HepG2 (cell line): ENCODE measurements around the gene SIK3. TPM values are rescaled to one million over a fixed set of nuclear protein-coding genes. Genes with fewer than 3 reads are reported as not detected.

Source experiments
- ATAD3A ChIP-seq: sonication (generic); formaldehyde crosslinking; IDR thresholded peaks from 2 replicates; pipeline ENCODE4 v1.4.0; 2020; ENCODE audit warnings: missing genetic modification reagents
- CBX5 ChIP-seq: sonication (generic); formaldehyde crosslinking; IDR thresholded peaks from 2 replicates; pipeline ENCODE4 v1.4.0; 2020; ENCODE audit warnings: missing genetic modification reagents, borderline replicate concordance
- CHCHD3 ChIP-seq: sonication (generic); formaldehyde crosslinking; IDR thresholded peaks from 2 replicates; pipeline ENCODE4 v1.8.0; 2022; ENCODE audit warnings: mild to moderate bottlenecking, missing genetic modification reagents, moderate library complexity
- GPN1 ChIP-seq: sonication (generic); formaldehyde crosslinking; IDR thresholded peaks from 2 replicates; pipeline ENCODE4 v1.5.1; 2020; ENCODE audit warnings: missing genetic modification reagents, borderline replicate concordance
- JUND ChIP-seq: sonication (generic); formaldehyde crosslinking; IDR thresholded peaks from 2 replicates; pipeline ENCODE4 v1.8.0; 2022; ENCODE audit warnings: mild to moderate bottlenecking, missing genetic modification reagents
- KLF12 ChIP-seq: sonication (generic); formaldehyde crosslinking; IDR thresholded peaks from 2 replicates; pipeline ENCODE4 v1.4.0; 2020; ENCODE audit warnings: missing genetic modification reagents, borderline replicate concordance
- MTA3 ChIP-seq: sonication (generic); formaldehyde crosslinking; IDR thresholded peaks from 2 replicates; pipeline ENCODE4 v1.4.0; 2020; ENCODE audit warnings: missing genetic modification reagents
- NCOA5 ChIP-seq: sonication (generic); formaldehyde crosslinking; IDR thresholded peaks from 2 replicates; pipeline ENCODE4 v1.4.0; 2020; ENCODE audit warnings: missing genetic modification reagents
- SAFB2 ChIP-seq: sonication (generic); formaldehyde crosslinking; IDR thresholded peaks from 2 replicates; pipeline ENCODE4 v1.5.1; 2020; ENCODE audit warnings: missing genetic modification reagents, low read depth, mild to moderate bottlenecking, borderline replicate concordance
- SNAPC4 ChIP-seq: sonication (generic); formaldehyde crosslinking; IDR thresholded peaks from 2 replicates; pipeline ENCODE4 v1.4.0; 2020; ENCODE audit warnings: mild to moderate bottlenecking, missing genetic modification reagents
- ZBTB21 ChIP-seq: sonication (generic); formaldehyde crosslinking; IDR thresholded peaks from 2 replicates; pipeline ENCODE4 v1.4.0; 2020; ENCODE audit warnings: missing genetic modification reagents
- ZNF558 ChIP-seq: sonication (generic); formaldehyde crosslinking; IDR thresholded peaks from 2 replicates; pipeline ENCODE4 v1.9.0; 2022; ENCODE audit warnings: mild to moderate bottlenecking, missing genetic modification reagents, borderline replicate concordance
- ZNF563 ChIP-seq: sonication (generic); formaldehyde crosslinking; IDR thresholded peaks from 2 replicates; pipeline ENCODE4 v1.8.0; 2022; ENCODE audit warnings: mild to moderate bottlenecking, moderate library complexity, missing genetic modification reagents
- polyA plus RNA-seq, 8 experiments: library from polyadenylated mRNA; depleted of rRNA in 3 of 8; stranded (reverse) in 7 of 8; unstranded in 1 of 8; fragments of >200 nt; fragmentation: Illumina TruSeq in 4 of 8; extraction: Trizol in 4 of 8; gene quantifications; 2 replicates each; pipeline versions ENCODE4 v1.2.1 to v1.2.3, GENCODE V29; 2011 to 2016; ENCODE audit warnings: low read depth in 4 of 8, missing spikeins in 1 of 8, mixed read lengths in 1 of 8; ENCODE audit not compliant: insufficient read depth in 1 of 8
- total RNA-seq, 5 experiments: library from RNA; depleted of rRNA; stranded (reverse); fragments of >200 nt; fragmentation: Illumina TruSeq; extraction: Trizol; gene quantifications; 2 replicates each; pipeline ENCODE4 v1.2.3, GENCODE V29; 2016; ENCODE audit warnings: low read depth in 1 of 5
- TF ChIP-seq, protein P1 (sequence below): sonication (generic); formaldehyde crosslinking; IDR thresholded peaks from 2 replicates; pipeline ENCODE4 v1.9.0; 2021; ENCODE audit warnings: missing genetic modification reagents, borderline replicate concordance
- TF ChIP-seq, protein P2 (sequence below): sonication (generic); formaldehyde crosslinking; IDR thresholded peaks from 2 replicates; pipeline ENCODE4 v1.5.1; 2020; ENCODE audit warnings: missing genetic modification reagents, mild to moderate bottlenecking, borderline replicate concordance
- TF ChIP-seq, protein P3 (sequence below): sonication (generic); formaldehyde crosslinking; IDR thresholded peaks from 2 replicates; pipeline ENCODE4; 2020; ENCODE audit warnings: missing genetic modification reagents, mild to moderate bottlenecking, borderline replicate concordance

SIK3 gene
- total and polyA plus RNA-seq, 2 of the 13 experiments (the other 11 are each of a cell fraction or from before 2014, with no cell fraction given), result 5.7 to 9.8 TPM

GRCh38 chr11:116826751-116827431 lies 271.3 kb downstream of the SIK3 start (continued):
- TF ChIP-seq, protein P1, sequence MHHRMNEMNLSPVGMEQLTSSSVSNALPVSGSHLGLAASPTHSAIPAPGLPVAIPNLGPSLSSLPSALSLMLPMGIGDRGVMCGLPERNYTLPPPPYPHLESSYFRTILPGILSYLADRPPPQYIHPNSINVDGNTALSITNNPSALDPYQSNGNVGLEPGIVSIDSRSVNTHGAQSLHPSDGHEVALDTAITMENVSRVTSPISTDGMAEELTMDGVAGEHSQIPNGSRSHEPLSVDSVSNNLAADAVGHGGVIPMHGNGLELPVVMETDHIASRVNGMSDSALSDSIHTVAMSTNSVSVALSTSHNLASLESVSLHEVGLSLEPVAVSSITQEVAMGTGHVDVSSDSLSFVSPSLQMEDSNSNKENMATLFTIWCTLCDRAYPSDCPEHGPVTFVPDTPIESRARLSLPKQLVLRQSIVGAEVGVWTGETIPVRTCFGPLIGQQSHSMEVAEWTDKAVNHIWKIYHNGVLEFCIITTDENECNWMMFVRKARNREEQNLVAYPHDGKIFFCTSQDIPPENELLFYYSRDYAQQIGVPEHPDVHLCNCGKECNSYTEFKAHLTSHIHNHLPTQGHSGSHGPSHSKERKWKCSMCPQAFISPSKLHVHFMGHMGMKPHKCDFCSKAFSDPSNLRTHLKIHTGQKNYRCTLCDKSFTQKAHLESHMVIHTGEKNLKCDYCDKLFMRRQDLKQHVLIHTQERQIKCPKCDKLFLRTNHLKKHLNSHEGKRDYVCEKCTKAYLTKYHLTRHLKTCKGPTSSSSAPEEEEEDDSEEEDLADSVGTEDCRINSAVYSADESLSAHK (CRISPR knock-in tag), result no peak
- TF ChIP-seq CHCHD3 (CRISPR knock-in tag) (no peak), KLF12 (CRISPR knock-in tag) (peak; percentile 93; the same call in 1 of the 2 replicates), NCOA5 (no peak), SAFB2 (CRISPR knock-in tag) (no peak; the same call in 1 of the 2 replicates), SNAPC4 (CRISPR knock-in tag) (peak; percentile 86; the same call in 1 of the 2 replicates), ZNF558 (CRISPR knock-in tag) (0 out of 2 replicates have a peak, but pooled peaks have one; percentile 52), JUND (CRISPR knock-in tag) (no peak), GPN1 (CRISPR knock-in tag) (no peak), MTA3 (no peak), ZBTB21 (CRISPR knock-in tag) (no peak), CBX5 (CRISPR knock-in tag) (peak; percentile 24; the same call in 1 of the 2 replicates), ZNF563 (no peak), ATAD3A (CRISPR knock-in tag) (no peak)
- TF ChIP-seq, protein P2, sequence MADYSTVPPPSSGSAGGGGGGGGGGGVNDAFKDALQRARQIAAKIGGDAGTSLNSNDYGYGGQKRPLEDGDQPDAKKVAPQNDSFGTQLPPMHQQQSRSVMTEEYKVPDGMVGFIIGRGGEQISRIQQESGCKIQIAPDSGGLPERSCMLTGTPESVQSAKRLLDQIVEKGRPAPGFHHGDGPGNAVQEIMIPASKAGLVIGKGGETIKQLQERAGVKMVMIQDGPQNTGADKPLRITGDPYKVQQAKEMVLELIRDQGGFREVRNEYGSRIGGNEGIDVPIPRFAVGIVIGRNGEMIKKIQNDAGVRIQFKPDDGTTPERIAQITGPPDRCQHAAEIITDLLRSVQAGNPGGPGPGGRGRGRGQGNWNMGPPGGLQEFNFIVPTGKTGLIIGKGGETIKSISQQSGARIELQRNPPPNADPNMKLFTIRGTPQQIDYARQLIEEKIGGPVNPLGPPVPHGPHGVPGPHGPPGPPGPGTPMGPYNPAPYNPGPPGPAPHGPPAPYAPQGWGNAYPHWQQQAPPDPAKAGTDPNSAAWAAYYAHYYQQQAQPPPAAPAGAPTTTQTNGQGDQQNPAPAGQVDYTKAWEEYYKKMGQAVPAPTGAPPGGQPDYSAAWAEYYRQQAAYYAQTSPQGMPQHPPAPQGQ, result no peak
- TF ChIP-seq, protein P3, sequence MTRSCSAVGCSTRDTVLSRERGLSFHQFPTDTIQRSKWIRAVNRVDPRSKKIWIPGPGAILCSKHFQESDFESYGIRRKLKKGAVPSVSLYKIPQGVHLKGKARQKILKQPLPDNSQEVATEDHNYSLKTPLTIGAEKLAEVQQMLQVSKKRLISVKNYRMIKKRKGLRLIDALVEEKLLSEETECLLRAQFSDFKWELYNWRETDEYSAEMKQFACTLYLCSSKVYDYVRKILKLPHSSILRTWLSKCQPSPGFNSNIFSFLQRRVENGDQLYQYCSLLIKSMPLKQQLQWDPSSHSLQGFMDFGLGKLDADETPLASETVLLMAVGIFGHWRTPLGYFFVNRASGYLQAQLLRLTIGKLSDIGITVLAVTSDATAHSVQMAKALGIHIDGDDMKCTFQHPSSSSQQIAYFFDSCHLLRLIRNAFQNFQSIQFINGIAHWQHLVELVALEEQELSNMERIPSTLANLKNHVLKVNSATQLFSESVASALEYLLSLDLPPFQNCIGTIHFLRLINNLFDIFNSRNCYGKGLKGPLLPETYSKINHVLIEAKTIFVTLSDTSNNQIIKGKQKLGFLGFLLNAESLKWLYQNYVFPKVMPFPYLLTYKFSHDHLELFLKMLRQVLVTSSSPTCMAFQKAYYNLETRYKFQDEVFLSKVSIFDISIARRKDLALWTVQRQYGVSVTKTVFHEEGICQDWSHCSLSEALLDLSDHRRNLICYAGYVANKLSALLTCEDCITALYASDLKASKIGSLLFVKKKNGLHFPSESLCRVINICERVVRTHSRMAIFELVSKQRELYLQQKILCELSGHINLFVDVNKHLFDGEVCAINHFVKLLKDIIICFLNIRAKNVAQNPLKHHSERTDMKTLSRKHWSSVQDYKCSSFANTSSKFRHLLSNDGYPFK (CRISPR knock-in tag), result peak; percentile 72; the same call in 1 of the 2 replicates
